ENCODE measurements around the gene P2RX3.
"Not testable (repeated sequence)": the region's sequence is repeated elsewhere in the genome, so short reads cannot be mapped to it uniquely, and the experiment has no call there.

P2RX3 gene

GRCh38 chr11:57324154-57324885, 13.8 kb upstream of the P2RX3 start:
- peak in 1 of 2 donors; percentile 6 for DNase-seq (ENCODE audit: low read depth in 1 of 2, low spot score in 1 of 2)

GRCh38 chr11:57324886-57325734, 13.0 kb upstream of the P2RX3 start, which contains the start of gene TNKS1BP1:
TSS of gene TNKS1BP1 (minus strand) at chr11:57324952. CDS start at chr11:57321885, 3,067 bp downstream.
- peak; percentile 80 to 89 for DNase-seq (ENCODE audit: low read depth in 1 of 2, low spot score in 1 of 2)

- DNase-seq (ENCODE audit: low read depth in 1 of 2, low spot score in 1 of 2): no peak
These were observed 12.5 kb upstream of the P2RX3 start for GRCh38 chr11:57325735-57326048.

GRCh38 chr11:57327721-57328120, 10.4 kb upstream of the P2RX3 start:
- no peak for DNase-seq (ENCODE audit: low read depth in 1 of 2, low spot score in 1 of 2)

- DNase-seq (ENCODE audit: low read depth in 1 of 2, low spot score in 1 of 2): no peak
These were observed 8.1 kb upstream of the P2RX3 start for GRCh38 chr11:57330029-57330428.

- no peak for DNase-seq (ENCODE audit: low read depth in 1 of 2, low spot score in 1 of 2)
These were observed 6.4 kb upstream of the P2RX3 start for GRCh38 chr11:57331720-57332119.

GRCh38 chr11:57332694-57333440, 5.3 kb upstream of the P2RX3 start:
- DNase-seq (ENCODE audit: low read depth in 1 of 2, low spot score in 1 of 2): no peak

- DNase-seq (ENCODE audit: low read depth in 1 of 2, low spot score in 1 of 2): no peak
These were observed 3.2 kb upstream of the P2RX3 start for GRCh38 chr11:57335023-57335342.

GRCh38 chr11:57335343-57336110, 2.6 kb upstream of the P2RX3 start, which contains the start of gene SSRP1:
TSS of gene SSRP1 (minus strand) at chr11:57335892. CDS start at chr11:57335121, 771 bp downstream.
- peak; percentile 72 to 79 for DNase-seq (ENCODE audit: low read depth in 1 of 2, low spot score in 1 of 2)

GRCh38 chr11:57336111-57336666, 2.0 kb upstream of the P2RX3 start:
- DNase-seq (ENCODE audit: low read depth in 1 of 2, low spot score in 1 of 2): no peak

GRCh38 chr11:57336856-57337255, 1.3 kb upstream of the P2RX3 start:
- not testable (repeated sequence) for DNase-seq (ENCODE audit: low read depth in 1 of 2, low spot score in 1 of 2)

GRCh38 chr11:57339328-57339727, 1.2 kb downstream of the P2RX3 start:
- no peak for DNase-seq (ENCODE audit: low read depth in 1 of 2, low spot score in 1 of 2)

- DNase-seq (ENCODE audit: low read depth in 1 of 2, low spot score in 1 of 2): no peak
These were observed 2.0 kb downstream of the P2RX3 start for GRCh38 chr11:57340039-57340615.

- no peak for DNase-seq (ENCODE audit: low read depth in 1 of 2, low spot score in 1 of 2)
These were observed 3.2 kb downstream of the P2RX3 start for GRCh38 chr11:57341250-57341808.

- no peak for DNase-seq (ENCODE audit: low read depth in 1 of 2, low spot score in 1 of 2)
These were observed 4.5 kb downstream of the P2RX3 start for GRCh38 chr11:57342702-57343101.

GRCh38 chr11:57343825-57344224, 5.7 kb downstream of the P2RX3 start:
- DNase-seq (ENCODE audit: low read depth in 1 of 2, low spot score in 1 of 2): no peak

- DNase-seq (ENCODE audit: low read depth in 1 of 2, low spot score in 1 of 2): no peak
These were observed 6.7 kb downstream of the P2RX3 start for GRCh38 chr11:57344826-57345225.

- DNase-seq (ENCODE audit: low read depth in 1 of 2, low spot score in 1 of 2): peak; percentile 35 to 42
These were observed 7.5 kb downstream of the P2RX3 start for GRCh38 chr11:57345555-57346211.

- DNase-seq (ENCODE audit: low read depth in 1 of 2, low spot score in 1 of 2): no peak
These were observed 9.2 kb downstream of the P2RX3 start for GRCh38 chr11:57347336-57347735.

Data from activated T-helper 1 cell treated with anti-CD3 and anti-CD28 coated beads, Interleukin-2, amount 50 U/mL, for 16 hours (primary cell).